BLaER1 (cell line): Measurements from ENCODE around the gene RBM4.
"Not testable (repeated sequence)": the region's sequence is repeated elsewhere in the genome, so short reads cannot be mapped to it uniquely, and the experiment has no call there.

Source experiments
- H3K27ac ChIP-seq: shearing (Covaris generic); formaldehyde crosslinking; 2 replicates; pipeline ENCODE4 v1.8.1; 2022
- H3K27me3 ChIP-seq: shearing (Covaris generic); formaldehyde crosslinking; 2 replicates; pipeline ENCODE4 v1.8.1; 2022
- H3K36me3 ChIP-seq: shearing (Covaris generic); formaldehyde crosslinking; 2 replicates; pipeline ENCODE4 v1.8.1; 2022
- H3K4me1 ChIP-seq: shearing (Covaris generic); formaldehyde crosslinking; 2 replicates; pipeline ENCODE4 v1.8.1; 2022
- H3K4me2 ChIP-seq: shearing (Covaris generic); formaldehyde crosslinking; 2 replicates; pipeline ENCODE4 v1.8.1; 2022
- H3K4me3 ChIP-seq: shearing (Covaris generic); formaldehyde crosslinking; 2 replicates; pipeline ENCODE4 v1.8.1; 2022
- H3K9ac ChIP-seq: shearing (Covaris generic); formaldehyde crosslinking; 2 replicates; pipeline ENCODE4 v1.8.1; 2022
- H3K9me3 ChIP-seq: shearing (Covaris generic); formaldehyde crosslinking; 2 replicates; pipeline ENCODE4 v1.8.1; 2022
- H4K20me1 ChIP-seq: shearing (Covaris generic); formaldehyde crosslinking; 2 replicates; pipeline ENCODE4 v1.8.1; 2022
- Cebpa-rat ChIP-seq: shearing (Covaris generic); IDR thresholded peaks from 2 replicates; pipeline ENCODE4 v1.8.1; 2022

The RBM4 gene

DNA sequence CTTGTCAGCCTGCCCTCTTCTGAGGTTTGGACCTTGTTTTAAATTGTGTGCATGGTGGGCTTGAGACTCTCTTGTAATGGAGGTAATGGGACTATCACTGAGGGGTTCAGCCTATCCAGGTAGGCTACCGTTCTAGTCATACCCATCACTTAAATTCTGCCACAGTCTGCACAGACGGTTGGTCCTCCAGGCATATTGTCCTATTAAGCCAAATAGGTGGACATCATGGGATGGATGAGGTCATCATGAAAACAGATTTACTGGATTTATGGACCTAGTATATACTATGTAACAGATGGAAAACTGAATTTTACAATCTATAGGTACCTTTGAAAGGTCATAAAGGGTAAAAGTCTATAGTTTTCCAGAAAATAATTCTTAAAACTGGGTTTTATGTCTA lies 9.1 kb upstream of the RBM4 start:
- no peak for TF ChIP-seq Cebpa-rat
- no peak overlapping the region for H3K9ac ChIP-seq
- no peaks in the 10 kb centered on the region for H3K9me3 ChIP-seq
- no peak overlapping the region for H3K27ac ChIP-seq
- H3K4me3 ChIP-seq: no peak overlapping the region
- no peaks in the 10 kb centered on the region for H3K27me3 ChIP-seq
- H4K20me1 ChIP-seq: peaks cover 100% of the 10 kb centered on the region
- no peak overlapping the region for H3K4me2 ChIP-seq
- peaks cover 100% of the 10 kb centered on the region for H3K36me3 ChIP-seq
- peaks cover 4% of the 10 kb centered on the region for H3K4me1 ChIP-seq

DNA sequence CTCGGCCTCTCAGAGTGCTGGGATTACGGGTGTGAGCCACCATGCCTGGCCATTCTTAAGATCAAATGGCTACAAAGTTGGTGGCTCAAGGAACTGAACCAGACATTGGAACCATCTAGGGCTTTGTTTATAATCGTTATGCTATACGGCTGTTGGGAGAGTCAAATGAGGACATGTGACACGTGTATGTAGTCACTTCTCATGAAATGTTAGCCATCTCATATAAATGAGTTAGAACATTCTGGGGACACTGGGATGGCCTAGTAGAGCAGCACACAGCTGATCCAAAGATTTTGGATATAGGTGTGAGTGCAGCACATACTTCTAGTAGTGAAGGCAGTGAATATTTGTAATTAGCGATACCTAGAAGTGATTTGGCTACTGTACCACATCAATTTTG lies 6.6 kb upstream of the RBM4 start:
- Histone ChIP-seq H3K36me3 (peaks cover 95% of the 10 kb centered on the region), H3K27ac (no peak overlapping the region), H3K4me1 (no peaks in the 10 kb centered on the region), H3K9me3 (no peaks in the 10 kb centered on the region), H3K4me3 (no peak overlapping the region), H3K27me3 (no peaks in the 10 kb centered on the region), H3K9ac (no peak overlapping the region), H4K20me1 (peaks cover 100% of the 10 kb centered on the region), H3K4me2 (no peak overlapping the region)
- TF ChIP-seq Cebpa-rat: no peak

DNA sequence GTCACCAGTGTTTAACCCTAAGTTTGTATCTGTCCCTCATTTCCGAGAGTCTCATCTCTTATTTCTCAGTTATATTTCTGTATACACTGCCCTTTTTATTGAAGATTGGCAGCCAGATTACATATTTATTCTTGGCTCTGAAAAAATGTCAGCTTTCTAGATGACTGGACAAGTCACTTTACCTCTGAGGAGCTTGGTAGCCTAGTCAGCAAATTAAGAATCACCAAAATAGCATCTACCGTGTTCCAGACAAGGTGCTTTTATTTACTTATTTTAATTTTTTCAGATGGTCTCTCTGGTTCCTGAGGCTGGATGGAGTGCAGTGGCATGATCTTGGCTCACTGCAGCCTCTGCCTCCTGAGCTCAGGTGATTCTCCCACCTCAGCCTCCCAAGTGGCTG lies 5.6 kb upstream of the RBM4 start:
- H3K27me3 ChIP-seq: no peaks in the 10 kb centered on the region
- H3K27ac ChIP-seq: no peak overlapping the region
- no peak overlapping the region for H3K4me2 ChIP-seq
- H3K9ac ChIP-seq: no peak overlapping the region
- peaks cover 85% of the 10 kb centered on the region for H3K36me3 ChIP-seq
- peaks cover 7% of the 10 kb centered on the region for H3K4me1 ChIP-seq
- no peak for TF ChIP-seq Cebpa-rat
- peaks cover 100% of the 10 kb centered on the region for H4K20me1 ChIP-seq
- H3K9me3 ChIP-seq: no peaks in the 10 kb centered on the region
- no peak overlapping the region for H3K4me3 ChIP-seq

DNA sequence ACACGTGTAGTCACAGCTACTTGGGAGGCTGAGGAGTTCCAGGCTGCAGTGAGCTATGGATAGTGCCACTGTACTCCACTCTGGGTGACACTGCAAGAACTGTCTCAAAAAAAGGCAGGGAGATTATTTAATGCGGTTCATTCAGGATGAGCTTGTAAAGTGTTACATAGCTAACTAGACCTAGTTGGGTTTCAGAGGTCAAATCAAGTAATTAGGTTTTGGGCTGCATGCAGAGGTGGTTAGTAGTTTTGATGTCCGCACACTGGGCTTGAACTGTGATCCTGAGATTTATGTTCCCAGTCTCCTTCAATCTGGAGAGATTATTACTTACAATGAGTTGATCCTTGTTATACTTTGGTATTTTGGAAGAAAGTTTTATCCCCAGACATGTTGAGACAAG lies 2.1 kb upstream of the RBM4 start:
- TF ChIP-seq Cebpa-rat: no peak
- H3K9me3 ChIP-seq: no peaks in the 10 kb centered on the region
- H3K27ac ChIP-seq: no peak overlapping the region
- H3K4me1 ChIP-seq: peaks cover 29% of the 10 kb centered on the region
- no peak overlapping the region for H3K4me3 ChIP-seq
- peaks cover 71% of the 10 kb centered on the region for H3K36me3 ChIP-seq
- H3K27me3 ChIP-seq: no peaks in the 10 kb centered on the region
- no peak overlapping the region for H3K4me2 ChIP-seq
- no peak overlapping the region for H3K9ac ChIP-seq
- peaks cover 93% of the 10 kb centered on the region for H4K20me1 ChIP-seq

DNA sequence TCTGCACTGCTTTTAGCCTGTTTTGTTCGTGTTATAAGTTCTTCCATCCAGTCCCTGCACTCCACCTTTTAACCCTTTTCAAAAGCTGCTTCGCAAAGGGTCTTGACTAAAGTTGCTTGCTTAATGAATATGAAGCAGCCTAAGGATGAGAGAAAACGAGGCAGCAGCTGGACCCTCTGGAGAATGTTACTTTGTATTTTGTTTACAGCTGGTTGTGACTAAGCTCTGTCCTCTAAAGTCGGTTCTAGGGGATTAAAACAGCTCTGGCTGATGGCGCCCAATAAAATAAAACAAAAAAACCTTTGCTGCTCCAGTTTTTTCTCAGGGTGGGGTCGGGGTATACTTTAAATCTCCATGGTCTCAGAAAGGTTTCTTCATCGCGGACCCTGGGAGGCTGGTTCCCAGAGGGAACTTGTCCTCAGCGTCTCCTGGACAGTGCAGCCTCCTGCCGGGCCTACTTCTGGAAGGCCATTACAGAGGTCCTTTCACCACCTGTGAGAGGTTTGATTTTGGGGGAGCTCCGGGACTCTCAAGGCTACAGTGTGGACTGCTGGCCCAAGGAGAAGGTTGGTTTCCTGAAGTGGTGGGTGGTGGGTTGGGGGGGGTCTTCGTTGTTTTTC lies 836 bp upstream of the RBM4 start:
- Histone ChIP-seq H3K27me3 (no peaks in the 10 kb centered on the region), H4K20me1 (peaks cover 93% of the 10 kb centered on the region), H3K4me2 (peak overlapping the region; percentile 77), H3K4me3 (peak overlapping the region; percentile 83), H3K9ac (peak overlapping the region; percentile 44), H3K4me1 (peaks cover 42% of the 10 kb centered on the region), H3K9me3 (no peaks in the 10 kb centered on the region), H3K27ac (peak overlapping the region; percentile 75), H3K36me3 (peaks cover 71% of the 10 kb centered on the region)
- no peak for TF ChIP-seq Cebpa-rat

DNA sequence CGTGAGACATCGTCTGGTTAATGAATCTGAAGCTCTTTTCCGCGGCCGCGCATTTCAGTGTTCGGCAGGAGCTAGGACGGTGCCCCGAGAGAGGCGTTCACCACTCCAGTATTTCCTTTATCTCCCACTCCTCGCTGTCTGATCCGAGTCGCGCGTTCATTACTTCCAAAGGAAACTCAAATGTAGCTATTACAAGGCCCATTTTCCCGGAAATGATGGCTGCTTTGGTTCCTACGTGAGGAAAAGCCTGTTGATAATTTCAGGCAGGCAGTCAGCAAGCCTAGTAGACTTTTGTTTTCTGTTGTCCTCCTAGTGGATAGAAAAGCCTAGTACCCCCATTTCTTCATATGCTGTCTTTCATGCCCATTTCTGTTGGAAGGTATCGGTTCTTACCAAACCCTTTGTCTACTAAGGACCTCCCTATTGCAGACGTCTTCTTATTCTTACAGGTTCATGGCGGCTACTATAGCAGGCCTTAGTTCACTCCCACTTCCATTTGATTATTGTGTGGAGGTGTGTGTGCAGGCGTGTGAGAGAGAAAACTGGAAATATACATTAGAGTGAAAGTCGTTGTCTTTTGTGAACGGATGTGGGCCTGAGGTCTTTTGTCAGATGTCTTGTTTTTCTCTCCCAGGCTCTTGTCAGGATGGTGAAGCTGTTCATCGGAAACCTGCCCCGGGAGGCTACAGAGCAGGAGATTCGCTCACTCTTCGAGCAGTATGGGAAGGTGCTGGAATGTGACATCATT lies 737 bp downstream of the RBM4 start:
- Histone ChIP-seq H3K9ac (peak overlapping the region; percentile 95), H3K36me3 (peaks cover 71% of the 10 kb centered on the region), H3K9me3 (no peaks in the 10 kb centered on the region), H3K27ac (peak overlapping the region; percentile 95), H3K4me2 (peak overlapping the region; percentile 91), H4K20me1 (peaks cover 93% of the 10 kb centered on the region), H3K27me3 (no peaks in the 10 kb centered on the region), H3K4me3 (peak overlapping the region; percentile 83), H3K4me1 (peaks cover 57% of the 10 kb centered on the region)
- TF ChIP-seq Cebpa-rat: no peak

DNA sequence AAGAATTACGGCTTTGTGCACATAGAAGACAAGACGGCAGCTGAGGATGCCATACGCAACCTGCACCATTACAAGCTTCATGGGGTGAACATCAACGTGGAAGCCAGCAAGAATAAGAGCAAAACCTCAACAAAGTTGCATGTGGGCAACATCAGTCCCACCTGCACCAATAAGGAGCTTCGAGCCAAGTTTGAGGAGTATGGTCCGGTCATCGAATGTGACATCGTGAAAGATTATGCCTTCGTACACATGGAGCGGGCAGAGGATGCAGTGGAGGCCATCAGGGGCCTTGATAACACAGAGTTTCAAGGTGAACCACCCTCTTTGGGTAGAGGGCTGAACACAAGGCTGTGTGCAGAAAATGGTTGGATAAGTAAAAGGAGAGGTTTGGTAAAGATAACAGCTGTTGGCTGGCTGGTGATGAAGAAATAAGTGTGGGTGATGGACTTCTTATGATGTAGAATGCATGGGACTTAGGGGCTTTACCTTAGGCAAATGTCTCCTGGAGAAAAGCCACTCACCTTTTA lies 1.4 kb downstream of the RBM4 start:
- H3K27me3 ChIP-seq, H3K27ac ChIP-seq, H3K9me3 ChIP-seq: not testable (repeated sequence)
- Histone ChIP-seq H3K36me3 (peaks cover 72% of the 10 kb centered on the region), H3K4me3 (peak overlapping the region; percentile 83), H3K4me1 (peaks cover 64% of the 10 kb centered on the region), H3K4me2 (peak overlapping the region; percentile 91), H3K9ac (peak overlapping the region; percentile 95), H4K20me1 (peaks cover 93% of the 10 kb centered on the region)

DNA sequence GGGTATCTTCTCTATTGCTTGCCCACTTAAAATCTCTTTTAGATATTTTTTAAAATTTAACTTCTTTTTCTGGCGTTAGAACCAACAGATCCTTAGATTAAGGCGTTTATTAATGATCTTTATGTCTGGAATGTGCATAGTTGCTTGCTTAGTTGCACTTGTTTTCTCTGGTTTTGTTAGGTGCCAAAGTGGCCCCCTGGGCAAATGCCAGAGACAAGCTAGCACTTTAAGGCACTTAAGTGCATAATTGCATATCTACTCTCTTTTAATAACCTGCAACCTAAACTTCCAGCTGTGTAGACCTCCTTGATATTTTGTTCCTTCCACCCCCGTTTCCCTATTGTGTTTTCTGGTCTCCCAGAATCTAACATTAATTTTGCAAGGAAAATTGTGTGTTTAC lies 3.3 kb downstream of the RBM4 start:
- peak overlapping the region; percentile 83 for H3K4me3 ChIP-seq
- peak overlapping the region; percentile 72 for H3K9ac ChIP-seq
- peaks cover 75% of the 10 kb centered on the region for H3K36me3 ChIP-seq
- peak overlapping the region; percentile 91 for H3K4me2 ChIP-seq
- no peaks in the 10 kb centered on the region for H3K9me3 ChIP-seq
- H4K20me1 ChIP-seq: peaks cover 93% of the 10 kb centered on the region
- H3K27ac ChIP-seq: no peak overlapping the region
- H3K4me1 ChIP-seq: peaks cover 69% of the 10 kb centered on the region
- no peak for TF ChIP-seq Cebpa-rat
- H3K27me3 ChIP-seq: no peaks in the 10 kb centered on the region

DNA sequence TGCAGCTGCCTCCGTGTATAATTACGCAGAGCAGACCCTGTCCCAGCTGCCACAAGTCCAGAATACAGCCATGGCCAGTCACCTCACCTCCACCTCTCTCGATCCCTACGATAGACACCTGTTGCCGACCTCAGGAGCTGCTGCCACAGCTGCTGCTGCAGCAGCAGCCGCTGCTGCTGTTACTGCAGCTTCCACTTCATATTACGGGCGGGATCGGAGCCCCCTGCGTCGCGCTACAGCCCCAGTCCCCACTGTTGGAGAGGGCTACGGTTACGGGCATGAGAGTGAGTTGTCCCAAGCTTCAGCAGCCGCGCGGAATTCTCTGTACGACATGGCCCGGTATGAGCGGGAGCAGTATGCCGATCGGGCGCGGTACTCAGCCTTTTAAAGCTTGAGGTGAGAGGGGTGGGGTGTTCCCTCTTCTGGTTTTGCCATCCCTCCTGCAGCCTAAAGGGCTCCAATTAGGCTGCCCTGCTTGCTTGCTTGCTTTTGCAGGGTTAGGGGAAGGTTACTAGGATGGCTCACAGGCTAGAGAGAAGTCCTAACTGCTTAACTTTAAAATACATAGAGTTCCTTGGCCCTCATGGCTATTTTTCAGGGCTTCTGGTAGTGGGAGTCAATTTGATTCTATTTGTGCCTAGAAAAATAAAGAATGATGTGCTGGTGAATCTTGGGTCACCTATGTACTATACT lies 5.4 kb downstream of the RBM4 start:
- peak overlapping the region; percentile 27 for H3K4me2 ChIP-seq
- H3K27me3 ChIP-seq: no peaks in the 10 kb centered on the region
- H3K36me3 ChIP-seq: peaks cover 96% of the 10 kb centered on the region
- H3K9ac ChIP-seq: no peak overlapping the region
- H3K27ac ChIP-seq: no peak overlapping the region
- H3K4me3 ChIP-seq: no peak overlapping the region
- TF ChIP-seq Cebpa-rat: no peak
- peaks cover 100% of the 10 kb centered on the region for H4K20me1 ChIP-seq
- no peaks in the 10 kb centered on the region for H3K9me3 ChIP-seq
- peaks cover 61% of the 10 kb centered on the region for H3K4me1 ChIP-seq

DNA sequence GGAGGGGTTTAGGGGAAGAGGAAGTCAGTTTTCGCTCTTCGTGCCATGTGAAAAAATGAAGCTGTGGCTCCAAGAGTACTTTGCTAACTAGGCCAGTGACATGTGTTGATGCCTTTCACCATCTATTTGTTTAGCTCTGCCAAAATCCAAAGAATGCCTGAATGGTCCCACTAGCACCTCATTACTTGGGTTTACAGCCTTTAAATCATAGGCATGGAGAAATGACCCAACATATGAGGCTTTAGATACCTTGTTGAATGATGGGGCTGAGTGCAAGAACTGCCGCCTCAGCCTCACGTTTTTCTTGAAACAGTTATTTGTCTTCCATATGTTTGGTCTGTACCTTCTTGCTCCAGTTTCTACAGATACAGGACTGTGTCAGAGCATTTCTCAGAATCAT lies 8.3 kb downstream of the RBM4 start:
- Histone ChIP-seq H3K4me2 (no peak overlapping the region), H3K27me3 (no peaks in the 10 kb centered on the region), H3K27ac (no peak overlapping the region), H3K4me3 (no peak overlapping the region), H3K36me3 (peaks cover 100% of the 10 kb centered on the region), H3K4me1 (peaks cover 36% of the 10 kb centered on the region), H3K9ac (no peak overlapping the region), H3K9me3 (no peaks in the 10 kb centered on the region), H4K20me1 (peaks cover 100% of the 10 kb centered on the region)
- no peak for TF ChIP-seq Cebpa-rat
